ENCODE data around the gene ZNF580. TPM values are rescaled to one million over a fixed set of nuclear protein-coding genes. Genes with fewer than 3 reads are reported as not detected.

ZNF580 gene
- total and polyA plus RNA-seq, 10 of the 15 experiments (the other 5 are each of a cell fraction or from before 2014, with no cell fraction given), result 2.3 to 31.8 (median 10.0) TPM

DNA sequence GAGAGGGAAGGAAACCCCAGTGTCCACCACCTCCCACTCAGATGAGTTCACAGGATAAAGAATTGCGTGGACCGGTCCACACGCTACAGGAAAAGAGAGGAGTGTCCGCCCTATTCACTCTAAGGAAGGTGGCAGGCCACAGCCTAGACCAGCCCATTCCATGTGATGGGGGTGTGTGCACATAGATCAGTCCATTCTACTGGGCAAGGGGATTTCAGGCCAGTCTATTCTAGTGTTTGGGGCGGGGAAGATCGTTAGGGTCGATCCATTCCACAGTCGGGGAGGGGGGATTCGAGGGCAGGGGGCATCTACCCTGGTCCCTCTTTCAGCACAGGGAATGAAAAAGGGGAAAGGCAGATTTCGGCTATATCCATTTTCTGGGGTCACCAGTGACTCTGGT is 49.2 kb upstream of the ZNF580 start:
- ATAC-seq (no peak), FAIRE-seq (no peak), DNase-seq (ENCODE audit: low read depth, low spot score) (no peak)
- CTCF ChIA-PET, result no interaction called here
- H3K4me1 ChIP-seq (ENCODE audit: control insufficient read depth, insufficient read depth, low read length), result peaks cover 5% of the 10 kb centered on the region
- no TSS peak for BruUV-seq (replicated peaks)
- in situ Hi-C loops (cut with MboI) (no loop called here), intact Hi-C loops (cut with micrococcal nuclease; ENCODE audit: unreplicated experiment) (no loop called here)
- SMC1A ChIA-PET (ENCODE audit: uncharacterized antibody, unreplicated experiment), result no interaction called here
- POLR2A ChIA-PET, result no interaction called here
- H2AFZ ChIP-seq (ENCODE audit: control insufficient read depth, low read depth, low read length), result no peak overlapping the region
- H3K9me3 ChIP-seq (replicated peaks; ENCODE audit: control insufficient read depth, insufficient read depth, low read length), result peaks cover 2% of the 10 kb centered on the region; the same call in 2 of the 3 replicates
- 95% methylated on average over 10 of the region's 10 CpGs for WGBS (ENCODE audit: insufficient coverage, insufficient replicate concordance, low lambda C conversion rate, missing lambda C conversion rate)
- RAD21 ChIA-PET (ENCODE audit: unreplicated experiment), result no interaction called here
- H4K20me1 ChIP-seq (ENCODE audit: control insufficient read depth, insufficient read depth), result no peaks in the 10 kb centered on the region
- peaks cover 0 to 8% of the 10 kb centered on the region in 2 experiments; a peak in 1 of 4 replicates for H3K36me3 ChIP-seq (ENCODE audit: control insufficient read depth in 2 of 2, insufficient read depth in 2 of 2, low read length in 1 of 2)
- H3K4me3 ChIP-seq, result no peak overlapping the region
- H3K79me2 ChIP-seq (ENCODE audit: control insufficient read depth, insufficient read depth, low read length), result no peaks in the 10 kb centered on the region
- no peak overlapping the region for H3K4me2 ChIP-seq (ENCODE audit: control insufficient read depth, insufficient read depth)
- H3K27me3 ChIP-seq (replicated peaks in 1 of 2; ENCODE audit: control insufficient read depth in 2 of 2, insufficient read depth in 2 of 2, low read length in 1 of 2), result no peaks in the 10 kb centered on the region
- no peak overlapping the region for H3K9ac ChIP-seq (ENCODE audit: control insufficient read depth, insufficient read depth, low read length)
- no peak for TF ChIP-seq RELA (IDR thresholded peaks at IDR 0.05; ENCODE audit: borderline replicate concordance, partially characterized antibody)
- no peak for TF ChIP-seq CHD2 (IDR thresholded peaks at IDR 0.05; ENCODE audit: borderline replicate concordance, low read depth, low read length)
- TF ChIP-seq ATF3 (IDR thresholded peaks at IDR 0.05; ENCODE audit: borderline replicate concordance, extremely low read depth, low read depth, low read length), result no peak
- no peak overlapping the region for H3K27ac ChIP-seq (ENCODE audit: control insufficient read depth, insufficient read depth)

DNA sequence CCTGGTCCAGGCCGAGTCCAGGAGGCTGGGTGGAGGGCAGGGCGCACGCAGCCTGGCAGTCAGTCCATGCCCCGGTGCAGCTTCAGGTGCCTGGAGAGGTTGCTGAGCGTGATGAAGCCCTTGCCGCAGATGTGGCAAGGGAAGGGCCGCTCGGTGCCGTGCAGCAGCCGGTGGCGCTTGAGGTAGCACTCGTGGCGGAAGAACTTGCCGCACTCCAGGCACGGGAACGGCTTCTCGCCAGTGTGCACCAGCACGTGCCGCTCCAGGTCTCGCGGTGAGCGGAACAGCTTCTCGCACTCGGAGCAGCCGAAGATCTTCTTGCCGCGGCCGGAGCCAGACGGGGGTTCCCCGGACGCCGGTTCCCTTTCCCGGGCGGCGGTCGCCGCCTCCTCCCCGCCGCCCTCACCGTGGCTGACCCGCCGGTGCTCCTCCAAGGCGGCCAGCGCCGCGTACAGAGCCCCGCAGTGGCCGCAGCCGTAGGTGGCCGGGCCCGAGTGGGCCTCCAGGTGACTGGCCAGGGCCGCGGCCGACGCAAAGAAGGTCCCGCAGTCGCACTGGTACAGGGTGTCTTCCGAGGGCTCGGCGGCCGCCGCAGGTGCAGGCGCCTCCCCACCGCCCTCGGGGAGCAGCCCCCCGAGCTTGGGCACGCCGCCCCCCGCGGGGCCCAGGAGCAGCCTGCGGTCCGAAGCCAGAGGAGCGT is 48.3 kb upstream of the ZNF580 start:
- H3K9ac ChIP-seq (ENCODE audit: control insufficient read depth, insufficient read depth, low read length), result no peak overlapping the region
- H3K4me2 ChIP-seq (ENCODE audit: control insufficient read depth, insufficient read depth), result no peak overlapping the region
- H4K20me1 ChIP-seq (ENCODE audit: control insufficient read depth, insufficient read depth), result no peaks in the 10 kb centered on the region
- no peaks in the 10 kb centered on the region for H3K4me1 ChIP-seq (ENCODE audit: control insufficient read depth, insufficient read depth, low read length)
- ChIA-PET RAD21 (ENCODE audit: unreplicated experiment) (no interaction called here), CTCF (no interaction called here), SMC1A (ENCODE audit: uncharacterized antibody, unreplicated experiment) (no interaction called here), POLR2A (no interaction called here)
- peaks cover 0 to 8% of the 10 kb centered on the region in 2 experiments; a peak in 1 of 4 replicates for H3K36me3 ChIP-seq (ENCODE audit: control insufficient read depth in 2 of 2, insufficient read depth in 2 of 2, low read length in 1 of 2)
- intact Hi-C loops (cut with micrococcal nuclease; ENCODE audit: unreplicated experiment) (no loop called here), in situ Hi-C loops (cut with MboI) (no loop called here)
- no peaks in the 10 kb centered on the region for H3K79me2 ChIP-seq (ENCODE audit: control insufficient read depth, insufficient read depth, low read length)
- no peaks in the 10 kb centered on the region for H3K27me3 ChIP-seq (replicated peaks in 1 of 2; ENCODE audit: control insufficient read depth in 2 of 2, insufficient read depth in 2 of 2, low read length in 1 of 2)
- no TSS peak for BruUV-seq (replicated peaks)
- 97% methylated on average over 43 of the region's 73 CpGs for WGBS (ENCODE audit: insufficient coverage, insufficient replicate concordance, low lambda C conversion rate, missing lambda C conversion rate)
- DNase-seq (ENCODE audit: low read depth, low spot score) (no peak), FAIRE-seq (no peak), ATAC-seq (no peak)
- H3K27ac ChIP-seq (ENCODE audit: control insufficient read depth, insufficient read depth), result no peak overlapping the region
- no peak overlapping the region for H2AFZ ChIP-seq (ENCODE audit: control insufficient read depth, low read depth, low read length)
- no peak overlapping the region for H3K4me3 ChIP-seq
- TF ChIP-seq CREM (IDR thresholded peaks at IDR 0.05; ENCODE audit: low read depth) (no peak), POLR2A (IDR thresholded peaks at IDR 0.05; ENCODE audit: low read depth, low read length) (0 out of 2 replicates have a peak, but pooled peaks have one; percentile 16), CHD2 (IDR thresholded peaks at IDR 0.05; ENCODE audit: borderline replicate concordance, low read depth, low read length) (no peak)
- H3K9me3 ChIP-seq (replicated peaks; ENCODE audit: control insufficient read depth, insufficient read depth, low read length), result peaks cover 2% of the 10 kb centered on the region; the same call in 2 of the 3 replicates
